Gastrocnemius medialis (tissue), 4 donors: ENCODE results near the gene TMEM45B.

Experiments used
- POLR2A ChIP-seq, 2 donors: fragments of 450-650 bp; IDR thresholded peaks; one replicate each; pipeline ENCODE4 v1.6.1; 2017; ENCODE audit warnings: antibody characterized with exemption in 2 of 2, mild to moderate bottlenecking in 2 of 2, moderate library complexity in 2 of 2
- TF ChIP-seq, protein P1 (sequence below), 5 experiments: fragments of 450-650 bp in 3 of 5; fragments of 200-600 bp in 2 of 5; sonication (generic) in 2 of 5; IDR thresholded peaks in 4 of 5; conservative IDR thresholded peaks in 1 of 5; 1 replicate in 4 of 5; 2 replicates in 1 of 5; pipeline ENCODE4 v1.5.1; 2016 to 2019; ENCODE audit warnings: antibody characterized with exemption in 5 of 5, mild to moderate bottlenecking in 3 of 5, moderate library complexity in 3 of 5

DNA sequence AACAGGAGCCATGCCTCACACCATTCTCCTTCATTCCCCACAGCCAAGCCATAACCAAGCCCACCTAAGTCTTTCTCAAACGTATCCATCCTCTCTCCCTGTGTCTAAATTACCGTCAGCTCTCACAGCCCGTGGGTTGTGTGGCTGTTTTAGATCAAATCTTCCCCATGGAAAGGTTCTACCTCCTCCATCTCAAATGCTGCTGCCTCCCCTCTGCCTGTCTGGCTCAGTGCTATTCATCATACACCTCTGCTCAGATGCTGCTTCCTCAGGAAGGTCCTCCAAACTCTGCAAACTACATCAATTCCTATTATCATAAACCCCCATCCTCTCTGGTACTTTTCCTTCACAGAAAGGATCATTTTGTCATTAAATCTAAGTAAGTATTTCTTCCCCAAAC, 64.7 kb downstream of the TMEM45B start:
- TF ChIP-seq POLR2A (IDR thresholded peaks at IDR 0.05): no peak
- TF ChIP-seq, protein P1, sequence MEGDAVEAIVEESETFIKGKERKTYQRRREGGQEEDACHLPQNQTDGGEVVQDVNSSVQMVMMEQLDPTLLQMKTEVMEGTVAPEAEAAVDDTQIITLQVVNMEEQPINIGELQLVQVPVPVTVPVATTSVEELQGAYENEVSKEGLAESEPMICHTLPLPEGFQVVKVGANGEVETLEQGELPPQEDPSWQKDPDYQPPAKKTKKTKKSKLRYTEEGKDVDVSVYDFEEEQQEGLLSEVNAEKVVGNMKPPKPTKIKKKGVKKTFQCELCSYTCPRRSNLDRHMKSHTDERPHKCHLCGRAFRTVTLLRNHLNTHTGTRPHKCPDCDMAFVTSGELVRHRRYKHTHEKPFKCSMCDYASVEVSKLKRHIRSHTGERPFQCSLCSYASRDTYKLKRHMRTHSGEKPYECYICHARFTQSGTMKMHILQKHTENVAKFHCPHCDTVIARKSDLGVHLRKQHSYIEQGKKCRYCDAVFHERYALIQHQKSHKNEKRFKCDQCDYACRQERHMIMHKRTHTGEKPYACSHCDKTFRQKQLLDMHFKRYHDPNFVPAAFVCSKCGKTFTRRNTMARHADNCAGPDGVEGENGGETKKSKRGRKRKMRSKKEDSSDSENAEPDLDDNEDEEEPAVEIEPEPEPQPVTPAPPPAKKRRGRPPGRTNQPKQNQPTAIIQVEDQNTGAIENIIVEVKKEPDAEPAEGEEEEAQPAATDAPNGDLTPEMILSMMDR (IDR thresholded peaks at IDR 0.05 in 4 of 5, conservative IDR thresholded peaks at IDR 0.05 in 1 of 5): no peak
